GM18508 (cell line): ENCODE data around the gene ATP7B.
A peak's percentile ranks its signal among the peaks of the same experiment; 100 is the strongest.
"Not testable (repeated sequence)": the region's sequence is repeated elsewhere in the genome, so short reads cannot be mapped to it uniquely, and the experiment has no call there.

Source experiments
- ATAC-seq: cut with Tn5 transposase; IDR thresholded peaks from one replicate; pipeline ENCODE4 v1.9.1; 2021; ENCODE audit warnings: moderate number of reproducible peaks; ENCODE audit not compliant: insufficient read depth, unreplicated experiment

ATP7B gene

GRCh38 chr13:52009946-52010345, 1.3 kb downstream of the ATP7B start:
- no peak for ATAC-seq

- ATAC-seq = no peak
These were observed 4.6 kb downstream of the ATP7B start for GRCh38 chr13:52006523-52007245.

GRCh38 chr13:52005841-52006522, 5.3 kb downstream of the ATP7B start:
- ATAC-seq = no peak

GRCh38 chr13:52004511-52005170, 6.6 kb downstream of the ATP7B start:
- ATAC-seq = no peak

DNA sequence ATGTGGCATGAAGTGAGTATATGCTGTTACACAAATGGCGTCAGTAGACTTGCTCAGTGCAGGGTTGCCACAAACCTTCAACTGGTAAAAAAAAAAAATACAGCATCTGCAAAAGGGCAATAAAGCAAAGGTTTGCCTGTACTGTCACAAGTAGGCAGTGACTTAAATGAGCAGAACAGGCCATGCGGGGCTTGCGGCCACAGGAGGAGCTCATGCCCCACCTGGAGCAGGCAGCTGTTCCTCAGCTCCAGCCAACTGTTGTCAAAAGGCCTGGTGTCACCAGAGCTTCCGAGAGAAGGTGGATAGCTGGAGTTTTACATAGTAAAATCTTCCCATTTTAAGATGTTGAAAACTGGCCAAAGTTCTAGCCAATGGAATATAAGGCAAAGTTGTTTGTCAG, 7.7 kb downstream of the ATP7B start:
- no peak for ATAC-seq

DNA sequence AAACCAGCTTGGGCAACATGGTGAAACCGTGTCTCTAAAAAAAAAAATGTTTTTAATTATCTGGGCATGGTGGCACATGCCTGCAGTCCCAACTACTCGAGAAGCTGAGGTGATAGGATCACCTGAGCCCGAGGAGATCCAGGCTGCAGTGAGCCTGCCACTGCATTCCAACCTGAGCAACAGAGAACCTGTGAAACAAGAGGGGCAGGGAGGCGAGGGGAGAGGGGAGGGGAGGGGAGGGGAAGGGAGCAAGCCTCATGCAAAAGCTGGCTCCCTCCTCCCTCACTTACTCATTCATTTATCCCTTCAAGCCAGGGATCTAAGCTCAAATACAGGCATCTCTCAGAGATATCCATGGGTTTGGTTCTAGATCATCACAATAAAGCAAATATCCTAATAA, 8.9 kb downstream of the ATP7B start:
- no peak for ATAC-seq

DNA sequence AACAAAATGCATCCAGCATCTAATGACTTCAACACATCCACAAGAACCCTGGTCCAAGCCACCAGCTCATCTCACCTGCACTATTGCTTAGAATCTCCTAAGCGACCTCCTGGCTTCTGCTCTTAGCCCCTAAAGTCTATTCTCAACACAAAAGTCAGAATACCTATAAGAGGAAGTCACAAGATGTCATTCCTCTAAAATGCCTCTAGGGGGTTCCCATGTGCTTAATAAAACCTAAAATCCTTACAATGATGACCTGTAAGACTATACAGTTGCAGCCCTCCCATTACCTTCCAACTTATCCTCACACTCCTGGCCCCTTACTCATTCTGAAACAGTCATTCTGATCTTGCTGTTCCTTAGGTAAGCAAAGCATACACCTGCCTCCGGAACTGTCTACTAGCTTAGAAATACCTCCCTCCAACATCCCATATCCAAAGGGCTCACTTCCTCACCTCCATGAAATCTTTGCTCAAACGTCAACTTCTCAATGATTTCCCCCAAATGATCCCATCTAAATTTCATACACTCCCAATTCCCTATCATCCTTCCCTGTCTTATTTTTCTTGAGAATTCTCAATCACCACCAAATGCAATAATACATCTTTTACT, 10.0 kb downstream of the ATP7B start:
- peak; percentile 65 for ATAC-seq

DNA sequence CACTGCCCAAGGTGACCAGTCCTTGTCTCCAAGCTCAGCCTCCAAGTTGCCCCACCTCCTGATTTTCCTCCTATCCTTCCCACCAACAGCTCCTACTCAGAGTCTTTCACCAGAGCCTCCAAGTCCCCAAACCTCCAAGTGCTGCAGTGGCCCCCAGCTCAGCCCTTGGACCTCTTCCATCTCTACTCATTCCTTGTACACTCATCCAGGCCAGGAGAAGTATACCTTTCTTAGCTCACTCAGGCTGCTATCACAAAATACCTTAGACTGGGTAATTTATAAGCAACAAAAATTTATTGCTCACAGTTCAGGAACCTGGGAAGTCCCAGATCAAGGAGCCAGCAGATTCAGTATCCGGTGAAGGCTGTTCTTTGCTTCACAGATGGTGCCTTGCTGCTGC, 11.3 kb downstream of the ATP7B start:
- ATAC-seq = no peak

DNA sequence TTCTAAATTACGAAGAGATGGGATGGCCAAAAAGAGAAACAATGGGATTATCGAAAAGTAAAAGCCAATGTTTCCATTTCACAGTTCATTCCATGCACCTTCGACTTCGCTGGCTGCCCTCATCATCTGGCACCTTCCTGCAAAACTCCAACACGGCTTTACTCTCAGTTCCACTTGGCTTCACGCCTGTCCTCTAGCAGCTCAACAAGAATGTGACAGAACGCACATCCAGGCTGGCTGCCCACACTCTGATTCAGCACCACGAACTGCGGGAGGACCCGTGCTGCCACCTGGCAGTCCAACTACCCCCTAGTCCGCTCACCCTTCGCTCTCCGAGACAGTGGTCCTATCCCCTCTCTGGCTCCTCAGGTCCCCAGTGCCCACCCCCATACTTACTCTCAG, 11.7 kb downstream of the ATP7B start:
- no peak for ATAC-seq

DNA sequence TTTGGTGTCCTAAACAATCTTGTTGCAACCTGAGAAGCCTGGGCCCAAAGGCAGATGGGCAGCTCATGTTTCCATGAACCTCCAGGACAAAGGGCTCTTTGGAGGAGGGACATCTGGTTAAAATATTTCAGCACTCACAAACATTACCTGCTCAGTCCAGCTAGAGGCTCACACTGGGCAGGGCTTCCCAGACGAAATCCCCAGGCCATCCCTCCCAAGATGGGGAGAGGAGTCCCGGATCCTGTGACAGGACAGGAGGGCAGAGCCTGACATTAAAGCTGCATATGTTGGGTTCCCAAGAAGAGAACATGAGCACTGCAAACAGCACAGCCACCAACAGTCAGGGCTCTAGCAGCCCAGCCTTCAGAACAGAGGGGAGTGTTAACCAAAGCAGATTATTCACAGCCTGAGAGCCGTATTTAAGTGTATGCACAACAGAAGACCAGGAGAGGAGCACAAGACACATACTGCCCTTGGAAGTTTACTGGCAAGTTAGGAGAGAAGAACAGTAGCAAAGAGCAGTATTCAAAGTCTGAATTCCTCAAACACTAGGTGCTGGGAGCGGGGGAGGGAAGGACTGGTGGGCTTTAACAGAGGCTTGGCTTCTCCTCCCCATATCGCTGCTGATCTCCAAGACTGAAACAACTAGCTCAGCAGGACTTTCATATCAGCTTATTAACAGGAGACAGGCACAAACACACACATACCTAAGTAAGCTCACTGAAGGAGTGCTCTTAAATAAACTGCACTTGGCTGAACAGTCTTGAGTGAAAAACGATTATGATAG, 12.3 kb downstream of the ATP7B start:
- ATAC-seq = no peak

DNA sequence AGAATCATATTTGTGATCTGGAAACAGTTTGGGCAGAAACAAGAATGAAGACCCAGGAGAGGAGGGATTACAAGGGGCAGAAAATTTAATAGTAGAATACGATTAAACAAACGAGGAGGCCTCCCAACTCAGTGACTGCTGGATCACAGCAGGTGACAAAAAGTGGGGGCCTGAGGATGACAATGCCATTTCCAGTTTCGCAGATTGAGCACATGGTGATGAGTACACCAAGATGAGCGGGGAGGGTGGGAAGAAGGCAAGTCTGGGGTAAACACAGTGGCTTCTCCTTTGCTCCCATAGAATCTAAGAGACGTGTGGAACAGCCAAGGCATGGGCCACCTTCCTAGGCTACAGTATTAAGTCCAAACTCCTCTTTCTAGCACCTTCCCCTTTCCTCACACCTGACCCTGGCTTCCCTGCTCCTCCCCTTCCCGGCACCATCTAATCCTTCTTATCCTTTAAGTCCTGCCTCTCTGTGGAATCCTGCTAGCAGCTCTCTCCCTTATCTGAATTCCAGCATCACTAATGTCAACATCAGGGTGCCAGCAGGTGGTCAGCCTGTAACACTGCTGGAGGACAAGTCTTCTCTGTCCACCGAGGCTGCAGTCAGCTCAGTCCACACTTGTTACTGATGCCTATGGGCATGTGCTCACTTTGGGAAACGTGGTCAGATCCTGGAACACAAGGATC, 13.5 kb downstream of the ATP7B start:
- ATAC-seq = no peak

DNA sequence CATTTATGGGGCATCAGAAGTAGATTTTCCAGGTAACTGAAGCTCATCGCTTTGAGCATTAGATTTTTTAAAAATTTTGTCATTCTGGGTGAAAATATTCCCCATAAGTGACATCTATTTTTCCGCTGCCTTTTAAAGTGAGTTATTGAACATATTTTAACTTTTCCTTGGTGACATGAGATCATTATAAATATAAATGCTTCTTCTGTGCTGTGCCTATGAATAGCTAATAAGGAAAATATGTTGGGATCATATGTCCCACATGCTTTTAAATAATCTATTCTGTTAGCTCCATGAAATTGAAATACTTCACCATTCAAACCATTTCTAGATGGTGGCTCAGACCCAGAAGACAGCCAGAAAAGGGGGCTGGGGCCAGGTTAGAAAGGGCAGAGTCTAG, 14.1 kb downstream of the ATP7B start:
- ATAC-seq = no peak

- no peak for ATAC-seq
These were observed 14.6 kb downstream of the ATP7B start for GRCh38 chr13:51996641-51997040.

DNA sequence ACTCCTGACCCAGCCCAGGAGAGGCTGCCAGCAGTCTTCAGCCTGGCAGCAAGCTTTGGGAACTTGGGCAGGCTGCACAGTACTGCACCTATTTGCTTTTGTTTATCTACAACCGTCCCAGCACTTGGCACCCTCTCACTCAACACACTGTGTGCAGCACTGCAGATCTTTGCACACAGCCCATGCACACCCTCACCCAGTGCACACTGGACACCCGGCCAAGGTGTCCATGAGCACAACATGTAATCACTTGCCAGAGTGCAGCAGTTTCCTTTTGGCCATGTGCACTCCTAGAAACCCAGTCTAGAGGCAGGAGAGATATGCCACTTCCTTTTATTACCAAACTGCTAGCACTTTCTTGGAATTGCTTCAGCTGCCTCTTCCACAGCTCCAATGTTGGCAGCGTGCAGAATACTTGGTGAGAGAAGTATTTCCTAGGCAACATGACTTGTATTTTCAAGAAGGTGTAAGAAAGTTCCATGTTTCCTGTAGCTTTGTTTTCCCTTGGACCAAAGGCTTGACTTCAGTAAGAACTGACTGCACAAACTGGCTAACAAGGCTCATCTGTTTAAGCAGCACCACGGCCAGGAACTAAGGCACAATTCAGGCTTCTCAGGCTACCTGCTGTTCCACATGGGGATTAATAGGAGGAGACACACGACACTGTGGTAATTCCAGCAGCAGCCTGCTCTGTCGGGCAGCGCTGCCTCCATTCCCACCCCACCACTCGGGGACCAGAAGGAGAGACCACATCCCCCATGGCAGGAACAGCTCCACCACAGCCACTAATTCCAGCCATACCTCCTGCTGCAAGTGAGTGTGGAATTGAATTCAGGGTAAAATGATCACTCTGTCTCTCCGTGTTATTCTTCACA, 15.3 kb downstream of the ATP7B start:
- no peak for ATAC-seq

DNA sequence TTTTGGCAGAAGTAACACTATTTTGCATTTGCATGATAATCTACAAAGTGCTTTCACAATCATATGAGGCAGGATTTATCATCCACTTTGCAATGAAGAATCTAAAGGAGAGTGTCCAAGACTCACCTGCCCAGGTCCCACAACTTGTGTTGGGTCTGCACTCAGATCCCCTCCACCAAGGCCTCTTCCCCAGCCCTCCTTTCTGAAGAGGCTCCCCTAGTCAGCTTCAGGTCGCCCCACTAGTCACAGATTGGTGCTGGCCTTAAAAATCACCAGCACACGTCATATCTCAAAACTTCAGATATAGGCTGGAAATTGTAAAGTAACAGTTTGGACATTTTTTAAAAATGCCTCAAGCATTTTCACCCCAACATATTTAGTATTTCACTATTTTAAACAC, 17.5 kb downstream of the ATP7B start:
- no peak for ATAC-seq

DNA sequence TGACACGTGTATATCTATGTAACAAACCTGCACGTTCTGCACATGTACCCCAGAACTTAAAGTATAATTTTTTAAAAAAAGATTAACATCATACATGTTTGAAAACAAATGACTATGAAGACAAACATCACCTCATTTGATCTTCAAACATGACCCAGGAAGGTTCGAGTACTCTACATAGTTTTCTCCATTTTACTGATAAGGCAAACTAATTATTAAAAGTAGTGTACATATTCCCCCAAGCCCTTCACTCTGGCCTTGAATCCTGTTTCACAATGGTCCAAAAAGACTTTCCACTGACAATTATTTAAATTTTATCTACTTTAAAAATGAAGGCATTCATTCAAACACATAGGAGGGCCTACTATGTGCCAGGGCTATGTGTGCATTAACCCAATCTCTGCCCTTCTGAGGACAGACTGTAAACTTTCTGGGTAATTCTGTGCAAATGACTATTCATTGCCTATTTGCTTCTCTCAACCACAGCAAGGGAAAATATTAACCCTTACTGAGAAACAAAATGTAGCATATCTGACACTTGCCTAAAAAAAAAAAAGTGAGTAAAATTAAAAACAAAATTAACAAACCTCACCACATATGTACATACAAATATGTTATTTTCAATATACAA, 22.1 kb downstream of the ATP7B start:
- ATAC-seq = no peak

DNA sequence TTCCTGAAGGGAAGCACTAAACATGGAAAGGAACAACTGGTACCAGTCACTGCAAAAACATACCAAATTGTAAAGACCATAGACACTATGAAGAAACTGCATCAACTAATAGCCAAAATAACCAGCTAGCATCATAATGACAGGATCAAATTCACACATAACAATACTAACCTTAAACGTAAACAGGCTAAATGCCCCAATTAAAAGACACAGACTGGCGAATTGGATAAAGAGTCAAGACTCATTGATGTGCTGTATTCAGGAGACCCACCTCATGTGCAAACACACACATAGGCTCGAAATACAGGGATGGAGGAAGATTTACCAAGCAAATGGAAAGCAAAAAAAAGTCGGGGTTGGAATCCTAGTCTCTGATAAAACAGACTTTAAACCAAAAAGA, 26.3 kb downstream of the ATP7B start:
- ATAC-seq = not testable (repeated sequence)

GRCh38 chr13:51983292-51983691, 28.0 kb downstream of the ATP7B start:
- not testable (repeated sequence) for ATAC-seq
